KMS-11 (cell line): ENCODE data around the gene ADCY5.

Experiments used
- H2AFZ ChIP-seq: fragments of 200-600 bp; sonication (generic); 2 replicates; pipeline ENCODE4 v1.6.1; 2016; ENCODE audit warnings: antibody characterized with exemption, mixed run types, low read depth
- H3K27ac ChIP-seq: fragments of 200-600 bp; sonication (generic); 2 replicates; pipeline ENCODE4 v1.6.1; 2016; ENCODE audit warnings: mild to moderate bottlenecking, mixed run types
- H3K27me3 ChIP-seq: fragments of 200-600 bp; sonication (generic); 2 replicates; pipeline ENCODE4 v1.6.1; 2017; ENCODE audit warnings: mild to moderate bottlenecking, low read depth, mixed run types, moderate library complexity; ENCODE audit not compliant: insufficient read depth
- H3K36me3 ChIP-seq: fragments of 200-600 bp; sonication (generic); 2 replicates; pipeline ENCODE4 v1.6.1; 2017; ENCODE audit warnings: mild to moderate bottlenecking, mixed run types; ENCODE audit not compliant: insufficient read depth
- H3K4me1 ChIP-seq: fragments of 200-600 bp; sonication (generic); 2 replicates; pipeline ENCODE4 v1.6.1; 2016; ENCODE audit warnings: mild to moderate bottlenecking, low read depth, mixed run types; ENCODE audit not compliant: poor library complexity, severe bottlenecking
- H3K4me2 ChIP-seq: fragments of 200-600 bp; sonication (generic); 2 replicates; pipeline ENCODE4 v1.7.0; 2016; ENCODE audit warnings: mild to moderate bottlenecking, mixed run types
- H3K4me3 ChIP-seq: fragments of 200-600 bp; sonication (generic); IDR thresholded peaks from 2 replicates; pipeline ENCODE4 v1.6.1; 2017; ENCODE audit warnings: low read depth, low read length, mixed read lengths; ENCODE audit not compliant: insufficient read depth
- H3K79me2 ChIP-seq: fragments of 200-600 bp; sonication (generic); 2 replicates; pipeline ENCODE4 v1.6.1; 2016; ENCODE audit warnings: low read depth, mixed run types; ENCODE audit not compliant: insufficient read depth
- H3K9ac ChIP-seq: fragments of 200-600 bp; sonication (generic); 2 replicates; pipeline ENCODE4 v1.6.1; 2016; ENCODE audit warnings: mild to moderate bottlenecking, mixed run types
- H4K20me1 ChIP-seq: fragments of 200-600 bp; sonication (generic); 2 replicates; pipeline ENCODE4 v1.6.1; 2016; ENCODE audit warnings: mild to moderate bottlenecking, mixed run types; ENCODE audit not compliant: insufficient read depth
- TF ChIP-seq, protein P1 (sequence below): fragments of 200-600 bp; sonication (generic); conservative IDR thresholded peaks from 2 replicates; pipeline ENCODE4 v1.6.1; 2017; ENCODE audit warnings: low read depth, mild to moderate bottlenecking, antibody characterized with exemption, low read length, moderate library complexity, mixed read lengths

The ADCY5 gene

DNA sequence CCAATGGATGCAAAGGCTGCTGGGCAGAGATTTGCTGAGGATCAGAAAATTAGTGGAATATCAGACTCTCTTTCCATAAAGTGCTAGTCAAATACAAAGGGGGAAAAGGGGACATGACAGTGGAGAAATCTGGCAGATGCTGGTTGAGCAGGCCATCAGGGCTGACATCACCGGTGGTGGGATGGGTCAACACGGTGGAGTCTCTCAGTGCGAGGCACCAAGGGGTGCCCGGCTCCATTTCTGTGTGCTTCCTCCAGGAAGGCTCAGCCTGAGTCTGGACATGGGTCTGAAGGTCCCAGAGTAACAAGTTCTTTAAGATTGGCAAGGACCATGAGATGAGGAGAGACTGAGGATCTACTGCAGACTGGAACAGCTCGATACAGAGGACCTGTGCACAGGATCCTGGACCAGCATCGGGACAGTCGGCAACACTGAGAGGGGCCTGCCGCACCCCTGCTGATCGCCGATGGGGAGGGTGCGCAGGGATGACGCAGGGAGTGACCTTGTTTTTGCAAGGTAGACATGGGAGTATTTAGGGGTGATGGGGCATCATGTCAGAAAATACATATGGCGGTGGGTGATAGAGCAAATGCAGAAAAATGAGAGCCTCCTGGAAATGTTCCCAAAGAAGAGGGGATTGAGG lies 154.5 kb downstream of the ADCY5 start:
- no peak overlapping the region for H3K27ac ChIP-seq
- no peaks in the 10 kb centered on the region for H4K20me1 ChIP-seq
- no peak overlapping the region for H3K4me2 ChIP-seq
- peaks cover 39% of the 10 kb centered on the region for H3K27me3 ChIP-seq
- TF ChIP-seq, protein P1, sequence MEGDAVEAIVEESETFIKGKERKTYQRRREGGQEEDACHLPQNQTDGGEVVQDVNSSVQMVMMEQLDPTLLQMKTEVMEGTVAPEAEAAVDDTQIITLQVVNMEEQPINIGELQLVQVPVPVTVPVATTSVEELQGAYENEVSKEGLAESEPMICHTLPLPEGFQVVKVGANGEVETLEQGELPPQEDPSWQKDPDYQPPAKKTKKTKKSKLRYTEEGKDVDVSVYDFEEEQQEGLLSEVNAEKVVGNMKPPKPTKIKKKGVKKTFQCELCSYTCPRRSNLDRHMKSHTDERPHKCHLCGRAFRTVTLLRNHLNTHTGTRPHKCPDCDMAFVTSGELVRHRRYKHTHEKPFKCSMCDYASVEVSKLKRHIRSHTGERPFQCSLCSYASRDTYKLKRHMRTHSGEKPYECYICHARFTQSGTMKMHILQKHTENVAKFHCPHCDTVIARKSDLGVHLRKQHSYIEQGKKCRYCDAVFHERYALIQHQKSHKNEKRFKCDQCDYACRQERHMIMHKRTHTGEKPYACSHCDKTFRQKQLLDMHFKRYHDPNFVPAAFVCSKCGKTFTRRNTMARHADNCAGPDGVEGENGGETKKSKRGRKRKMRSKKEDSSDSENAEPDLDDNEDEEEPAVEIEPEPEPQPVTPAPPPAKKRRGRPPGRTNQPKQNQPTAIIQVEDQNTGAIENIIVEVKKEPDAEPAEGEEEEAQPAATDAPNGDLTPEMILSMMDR: no peak
- H3K4me3 ChIP-seq: no peak overlapping the region
- no peaks in the 10 kb centered on the region for H3K4me1 ChIP-seq
- H3K36me3 ChIP-seq: no peaks in the 10 kb centered on the region
- H3K9ac ChIP-seq: no peak overlapping the region
- H2AFZ ChIP-seq: no peak overlapping the region
- no peaks in the 10 kb centered on the region for H3K79me2 ChIP-seq

DNA sequence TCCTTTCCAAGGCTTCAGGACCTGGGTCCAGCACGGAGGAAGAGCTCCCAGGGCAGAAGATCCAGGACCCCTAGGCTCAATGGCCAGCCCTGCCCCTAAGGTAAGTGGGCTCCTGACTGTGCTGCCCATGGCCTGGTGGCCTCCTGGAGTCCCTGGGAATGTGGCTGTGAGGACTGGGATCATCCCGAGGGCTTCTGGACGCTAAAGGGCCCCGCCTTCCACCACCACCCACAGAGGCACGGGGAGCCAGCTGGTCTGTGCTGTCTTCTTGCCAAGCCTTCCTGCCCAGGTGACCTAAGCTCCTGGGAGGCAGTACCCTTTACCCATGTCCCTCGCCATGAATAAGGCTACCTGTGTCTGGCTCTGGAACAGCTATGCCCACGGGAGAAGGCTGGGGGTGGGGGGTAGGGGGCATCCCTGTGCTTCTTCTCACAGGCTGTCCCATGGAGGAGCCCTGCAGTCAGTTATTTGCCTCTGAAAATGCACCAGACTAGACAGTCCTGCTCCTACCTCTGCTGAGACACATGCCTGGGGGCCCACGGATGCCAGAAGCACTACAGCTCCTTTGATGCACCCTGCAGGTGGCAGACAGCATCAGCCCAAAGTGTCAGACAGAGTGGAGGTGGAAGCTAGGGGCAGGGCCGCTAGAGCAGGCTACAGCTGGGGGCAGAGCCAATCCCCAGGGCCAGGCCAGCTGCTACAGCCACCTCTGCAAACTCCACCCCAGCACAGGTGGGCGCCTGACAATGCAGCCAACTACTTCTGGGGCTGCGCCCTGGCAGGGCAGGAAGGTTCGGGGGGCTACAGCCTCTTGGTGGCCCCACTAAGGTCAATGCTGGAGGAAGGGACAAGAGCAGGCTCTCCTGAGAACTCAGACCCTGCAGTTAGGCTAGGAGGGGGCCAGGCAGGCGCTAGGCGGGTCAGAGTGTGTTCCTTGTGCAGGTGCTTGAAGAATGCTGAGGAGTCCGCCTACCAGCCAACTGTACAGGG lies 156.3 kb downstream of the ADCY5 start:
- Histone ChIP-seq H3K4me3 (no peak overlapping the region), H4K20me1 (no peaks in the 10 kb centered on the region), H3K27me3 (peaks cover 39% of the 10 kb centered on the region), H3K9ac (no peak overlapping the region), H3K4me2 (no peak overlapping the region), H3K36me3 (no peaks in the 10 kb centered on the region), H3K79me2 (no peaks in the 10 kb centered on the region), H3K27ac (no peak overlapping the region), H3K4me1 (no peaks in the 10 kb centered on the region), H2AFZ (no peak overlapping the region)
- TF ChIP-seq, protein P1: no peak

DNA sequence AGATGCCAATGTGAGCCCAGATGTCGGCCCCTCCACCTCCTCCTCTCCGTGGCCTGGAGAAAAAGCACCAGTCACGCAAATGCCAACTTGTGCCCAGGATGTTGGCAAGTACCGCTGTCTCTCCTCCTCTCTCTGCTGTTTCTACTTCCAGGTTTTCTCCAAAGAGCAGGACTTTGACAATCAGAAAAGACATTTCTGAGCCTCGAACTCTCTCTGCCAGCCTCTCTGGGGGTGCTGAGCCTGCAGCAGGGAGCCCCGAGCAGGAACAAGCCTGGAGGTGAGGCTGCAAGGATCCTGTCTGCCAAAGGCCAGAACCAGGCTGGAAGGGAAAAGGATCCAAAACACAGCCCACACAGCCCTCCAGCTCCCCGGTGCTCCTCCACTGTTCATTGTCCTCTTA lies 157.5 kb downstream of the ADCY5 start:
- no peaks in the 10 kb centered on the region for H4K20me1 ChIP-seq
- TF ChIP-seq, protein P1: no peak
- H3K4me1 ChIP-seq: no peaks in the 10 kb centered on the region
- peaks cover 38% of the 10 kb centered on the region for H3K27me3 ChIP-seq
- no peak overlapping the region for H3K4me2 ChIP-seq
- no peak overlapping the region for H3K27ac ChIP-seq
- no peaks in the 10 kb centered on the region for H3K79me2 ChIP-seq
- no peak overlapping the region for H3K9ac ChIP-seq
- H3K36me3 ChIP-seq: no peaks in the 10 kb centered on the region
- no peak overlapping the region for H3K4me3 ChIP-seq
- no peak overlapping the region for H2AFZ ChIP-seq

DNA sequence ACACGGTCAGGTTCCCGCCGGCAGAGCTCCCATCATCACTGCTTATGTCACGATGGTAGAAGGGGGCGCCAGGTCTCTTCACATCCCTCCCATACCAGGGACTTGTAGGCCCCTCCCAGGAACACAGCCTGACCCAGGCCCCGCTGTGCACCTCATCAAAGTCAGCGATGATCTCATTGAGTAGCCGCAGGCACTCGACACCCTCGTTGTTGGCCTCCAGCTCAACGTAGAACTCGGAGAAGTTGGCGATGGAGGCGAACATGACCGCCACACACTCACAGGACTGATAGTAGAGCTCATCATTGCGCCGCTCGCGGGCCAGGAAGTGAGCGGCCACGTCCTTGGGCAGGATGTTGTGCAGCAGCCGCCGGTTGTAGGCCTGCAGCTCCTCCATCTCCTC lies 157.9 kb downstream of the ADCY5 start:
- H3K79me2 ChIP-seq: no peaks in the 10 kb centered on the region
- H3K36me3 ChIP-seq: no peaks in the 10 kb centered on the region
- no peaks in the 10 kb centered on the region for H4K20me1 ChIP-seq
- no peak overlapping the region for H3K4me3 ChIP-seq
- no peak overlapping the region for H3K27ac ChIP-seq
- no peak overlapping the region for H2AFZ ChIP-seq
- H3K4me2 ChIP-seq: no peak overlapping the region
- H3K27me3 ChIP-seq: peaks cover 34% of the 10 kb centered on the region
- TF ChIP-seq, protein P1: no peak
- no peaks in the 10 kb centered on the region for H3K4me1 ChIP-seq
- H3K9ac ChIP-seq: no peak overlapping the region
